Measurements from ENCODE around the gene SLC9C1.

SLC9C1 gene

DNA sequence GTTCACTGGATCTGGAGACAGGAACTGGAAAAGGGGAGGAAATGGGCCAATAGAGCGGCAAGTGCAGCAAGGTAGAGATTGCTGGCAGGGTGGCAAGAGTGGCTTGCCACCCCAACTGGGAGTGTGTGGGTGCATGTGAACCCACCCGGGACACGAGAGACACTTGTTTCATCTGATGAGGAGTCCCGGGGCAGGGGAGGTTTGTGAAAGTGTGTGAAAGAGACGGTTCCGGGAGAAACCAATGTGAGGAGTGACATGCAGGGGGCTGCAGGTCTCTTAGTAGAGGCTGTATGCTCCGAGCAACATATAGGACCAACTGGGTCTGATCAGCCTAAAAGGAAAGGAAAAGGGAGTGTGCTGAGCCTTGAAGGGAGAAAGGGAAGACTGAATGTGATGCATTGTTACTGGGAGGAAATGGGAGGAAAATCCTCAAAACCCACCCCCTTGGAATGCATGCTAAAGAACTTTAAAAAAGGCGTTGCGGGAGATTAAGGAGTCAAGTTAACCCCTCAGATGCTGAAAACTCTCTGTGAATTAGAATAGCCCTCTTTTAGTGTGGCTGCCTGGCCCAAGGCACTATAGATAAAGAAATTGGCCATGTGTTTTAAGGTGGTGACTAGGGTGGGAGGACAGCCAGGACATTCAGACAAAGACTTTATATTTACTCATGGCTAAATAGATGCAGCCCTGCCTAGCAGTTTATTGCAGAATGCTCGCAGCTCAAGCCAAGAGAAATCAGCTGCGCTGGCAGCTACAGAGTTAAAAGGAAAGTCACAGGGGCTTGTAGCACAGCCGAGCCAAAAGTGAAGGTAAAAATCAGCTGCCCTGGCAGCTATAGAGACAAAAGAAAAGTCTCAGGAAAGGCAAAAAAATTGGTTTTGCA, 9.1 kb upstream of the SLC9C1 start:
- TF ChIP-seq JUND (IDR thresholded peaks at IDR 0.05; ENCODE audit: low read depth): no peak
- in situ Hi-C loops (cut with HindIII; ENCODE audit: low pct_unique_long_range_greater_than_20kb, low sequenced_read_pairs): no loop called here
- DNase-seq (ENCODE audit: low read depth in 1 of 2, low spot score in 1 of 2): no peak

DNA sequence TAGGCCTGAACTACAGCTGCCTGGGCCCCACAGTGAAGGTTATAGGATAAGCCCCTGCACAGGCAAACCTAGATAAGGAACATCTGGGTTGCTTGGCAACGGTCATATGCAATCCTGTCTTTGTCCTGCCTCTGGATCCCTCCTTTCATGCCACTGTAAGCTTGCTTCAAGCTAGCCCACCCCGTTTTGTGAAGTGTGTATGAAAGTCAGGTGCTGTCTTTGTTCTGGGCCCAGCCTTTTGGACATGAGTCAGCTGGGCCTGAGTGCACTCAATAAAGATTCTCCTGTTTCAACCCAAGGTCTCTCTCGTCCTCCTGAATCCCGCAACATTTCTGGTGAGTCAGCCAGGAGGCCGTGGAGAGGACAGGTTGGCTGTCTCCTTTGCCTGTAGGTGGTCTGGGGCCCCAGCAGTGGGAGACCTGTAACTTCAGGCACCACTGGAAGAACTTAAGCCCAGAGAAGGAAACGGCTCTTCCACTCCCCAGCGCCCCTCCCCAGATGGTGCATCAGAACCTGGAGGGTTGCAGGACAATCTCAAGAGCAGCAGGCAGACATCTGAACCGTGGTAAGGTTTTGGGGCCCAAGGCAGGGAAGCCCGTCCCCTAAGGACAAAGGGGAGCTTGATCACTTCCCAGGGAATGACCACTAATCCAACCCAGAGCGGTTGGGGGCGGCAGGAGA, 8.3 kb upstream of the SLC9C1 start:
- in situ Hi-C loops (cut with HindIII; ENCODE audit: low pct_unique_long_range_greater_than_20kb, low sequenced_read_pairs): no loop called here
- TF ChIP-seq JUND (IDR thresholded peaks at IDR 0.05; ENCODE audit: low read depth): no peak
- DNase-seq (ENCODE audit: low read depth in 1 of 2, low spot score in 1 of 2): no peak

DNA sequence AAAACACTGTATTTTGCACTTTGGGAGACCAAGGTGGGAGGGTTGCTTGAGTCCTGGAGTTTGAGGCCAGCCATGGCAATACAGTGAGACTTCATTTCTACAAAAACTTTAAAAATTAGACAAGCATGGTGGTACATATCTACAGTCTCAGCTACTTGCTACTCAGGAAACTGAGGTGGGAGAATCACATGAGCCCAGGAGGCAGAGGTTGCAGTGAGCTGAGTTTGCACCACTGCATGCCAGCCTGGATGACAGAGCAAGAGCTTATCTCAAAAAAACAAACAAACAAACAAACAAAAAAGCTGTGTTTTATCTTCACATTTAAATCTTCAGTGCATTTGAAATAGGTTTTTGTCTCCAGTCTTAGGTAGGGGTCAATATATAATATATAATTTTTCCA, 4.8 kb upstream of the SLC9C1 start:
- TF ChIP-seq JUND (IDR thresholded peaks at IDR 0.05; ENCODE audit: low read depth): no peak
- in situ Hi-C loops (cut with HindIII; ENCODE audit: low pct_unique_long_range_greater_than_20kb, low sequenced_read_pairs): no loop called here
- no peak for DNase-seq (ENCODE audit: low read depth in 1 of 2, low spot score in 1 of 2)

DNA sequence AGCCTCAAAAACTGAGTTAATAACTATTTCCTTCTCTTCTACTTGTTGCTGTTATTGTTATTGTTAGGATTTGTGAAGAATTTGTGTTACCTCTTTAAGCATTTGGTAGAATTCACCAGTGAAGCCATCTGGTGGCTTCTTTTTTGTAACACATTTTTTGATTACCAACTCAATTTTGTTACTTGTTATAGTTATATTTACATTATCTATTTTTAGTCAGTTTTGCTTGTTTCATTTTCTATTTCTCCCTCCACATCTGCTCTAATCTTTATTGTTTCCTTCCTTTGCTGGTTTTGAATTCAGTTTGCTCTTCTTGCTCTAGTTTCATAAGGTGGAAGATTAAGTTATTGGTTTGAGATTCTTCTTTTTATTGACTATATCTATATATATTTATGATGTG, 3.7 kb upstream of the SLC9C1 start:
- in situ Hi-C loops (cut with HindIII; ENCODE audit: low pct_unique_long_range_greater_than_20kb, low sequenced_read_pairs): no loop called here
- no peak for TF ChIP-seq JUND (IDR thresholded peaks at IDR 0.05; ENCODE audit: low read depth)

DNA sequence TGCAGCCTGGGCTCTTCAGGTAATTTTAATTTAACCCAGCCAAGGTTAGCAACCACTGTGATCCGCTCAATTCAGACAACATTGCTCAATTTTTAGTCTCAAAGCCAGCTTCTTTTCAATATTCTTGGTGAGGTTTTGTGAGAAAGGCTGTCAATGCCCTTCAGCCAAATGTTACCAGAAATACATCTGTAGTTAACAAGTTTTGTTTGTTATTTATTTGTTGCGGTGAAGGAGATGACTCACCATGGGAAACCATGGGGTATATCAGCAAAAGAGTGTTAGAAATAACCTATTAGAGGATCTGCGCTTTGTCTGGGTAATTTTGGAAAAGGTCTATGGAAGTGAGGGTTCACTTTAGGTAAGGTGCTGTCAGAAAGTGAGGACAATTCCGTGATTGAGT, 5.0 kb downstream of the SLC9C1 start:
- in situ Hi-C loops (cut with HindIII; ENCODE audit: low pct_unique_long_range_greater_than_20kb, low sequenced_read_pairs): no loop called here
- no peak for TF ChIP-seq JUND (IDR thresholded peaks at IDR 0.05; ENCODE audit: low read depth)
- no peak for DNase-seq (ENCODE audit: low read depth in 1 of 2, low spot score in 1 of 2)

More for the DNA sequence above, 3.7 kb upstream of the SLC9C1 start:
- no peak for DNase-seq (ENCODE audit: low read depth in 1 of 2, low spot score in 1 of 2)

DNA sequence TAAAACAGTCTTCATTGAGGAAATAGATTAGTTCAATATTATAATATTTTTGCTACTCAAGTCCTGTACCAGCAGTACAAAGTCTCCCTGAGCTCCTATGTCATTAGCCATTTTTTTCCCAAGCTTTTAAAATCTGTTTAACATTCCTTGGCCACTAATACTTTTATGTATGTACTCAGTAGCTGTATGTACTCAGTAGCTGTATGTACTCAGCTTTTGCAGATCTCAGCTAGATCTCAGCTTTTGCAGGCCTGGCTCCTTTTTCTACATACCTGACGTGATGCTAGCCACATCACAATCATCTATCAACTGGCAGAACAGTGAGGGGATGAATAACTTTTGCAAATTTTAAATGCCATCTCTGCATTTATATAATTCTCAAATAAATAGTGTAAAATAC, 13.8 kb downstream of the SLC9C1 start:
- in situ Hi-C loops (cut with HindIII; ENCODE audit: low pct_unique_long_range_greater_than_20kb, low sequenced_read_pairs): no loop called here
- DNase-seq (ENCODE audit: low read depth in 1 of 2, low spot score in 1 of 2): no peak
- no peak for TF ChIP-seq JUND (IDR thresholded peaks at IDR 0.05; ENCODE audit: low read depth)

DNA sequence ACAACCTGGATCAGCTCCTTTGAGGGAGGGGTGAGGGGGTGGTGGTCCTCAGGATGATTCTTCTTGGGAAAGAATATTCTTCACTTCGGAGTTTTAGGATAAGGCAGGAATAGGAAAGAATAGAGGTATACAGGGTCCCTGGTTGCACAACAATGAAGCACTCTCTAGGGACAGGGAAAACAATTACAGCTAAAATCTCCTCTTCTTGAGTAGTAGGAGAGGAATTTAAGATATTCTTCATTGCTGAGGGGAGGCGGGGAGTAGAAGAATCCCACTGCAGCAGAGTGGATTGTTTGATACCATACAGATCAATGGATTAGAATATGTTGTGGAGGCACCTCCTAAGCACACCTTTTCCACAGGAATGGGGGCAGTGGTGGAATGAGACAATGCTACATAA, 20.5 kb downstream of the SLC9C1 start:
- no peak for DNase-seq (ENCODE audit: low read depth in 1 of 2, low spot score in 1 of 2)
- TF ChIP-seq JUND (IDR thresholded peaks at IDR 0.05; ENCODE audit: low read depth): no peak
- in situ Hi-C loops (cut with HindIII; ENCODE audit: low pct_unique_long_range_greater_than_20kb, low sequenced_read_pairs): no loop called here

DNA sequence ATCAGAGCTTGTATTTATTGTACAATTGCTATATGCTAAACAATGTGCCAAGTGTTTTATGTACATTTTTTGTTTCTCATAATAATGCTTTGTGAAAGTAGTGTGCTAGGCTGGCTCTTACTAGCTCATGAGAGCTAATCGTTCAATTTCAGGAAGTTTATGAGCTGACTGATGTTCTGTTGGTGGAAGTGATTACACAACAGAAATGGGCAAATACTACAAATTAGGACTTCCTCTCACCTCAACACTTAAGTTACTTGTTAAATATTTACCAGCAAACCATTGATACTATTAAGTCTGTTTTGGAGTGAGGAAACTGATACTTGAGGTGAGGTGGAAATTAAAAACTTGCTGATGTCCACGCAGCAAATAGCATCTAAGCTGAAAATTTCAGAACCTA, 32.3 kb downstream of the SLC9C1 start:
- in situ Hi-C loops (cut with HindIII; ENCODE audit: low pct_unique_long_range_greater_than_20kb, low sequenced_read_pairs): no loop called here
- no peak for DNase-seq (ENCODE audit: low read depth in 1 of 2, low spot score in 1 of 2)
- TF ChIP-seq JUND (IDR thresholded peaks at IDR 0.05; ENCODE audit: low read depth): no peak

DNA sequence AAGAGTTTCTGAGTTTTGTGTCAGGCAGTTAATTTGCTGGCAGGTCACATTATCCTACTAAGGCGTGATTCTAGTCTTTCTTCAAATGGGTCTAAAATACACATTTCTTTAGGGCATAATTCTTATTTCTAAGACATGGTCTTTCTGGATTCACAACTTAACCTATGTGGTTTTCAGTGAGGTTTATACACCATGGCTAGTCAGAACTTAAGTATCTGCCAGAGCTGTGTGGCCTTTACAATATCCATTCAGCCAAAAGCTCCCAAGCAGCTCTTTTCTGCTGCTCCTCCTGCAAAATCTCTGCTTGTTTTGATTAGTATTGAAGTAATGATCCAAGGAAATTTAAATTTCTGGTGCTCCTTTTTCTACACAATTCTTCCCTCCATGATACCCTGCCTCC, 33.5 kb downstream of the SLC9C1 start:
- in situ Hi-C loops (cut with HindIII; ENCODE audit: low pct_unique_long_range_greater_than_20kb, low sequenced_read_pairs): no loop called here
- TF ChIP-seq JUND (IDR thresholded peaks at IDR 0.05; ENCODE audit: low read depth): no peak
- no peak for DNase-seq (ENCODE audit: low read depth in 1 of 2, low spot score in 1 of 2)

DNA sequence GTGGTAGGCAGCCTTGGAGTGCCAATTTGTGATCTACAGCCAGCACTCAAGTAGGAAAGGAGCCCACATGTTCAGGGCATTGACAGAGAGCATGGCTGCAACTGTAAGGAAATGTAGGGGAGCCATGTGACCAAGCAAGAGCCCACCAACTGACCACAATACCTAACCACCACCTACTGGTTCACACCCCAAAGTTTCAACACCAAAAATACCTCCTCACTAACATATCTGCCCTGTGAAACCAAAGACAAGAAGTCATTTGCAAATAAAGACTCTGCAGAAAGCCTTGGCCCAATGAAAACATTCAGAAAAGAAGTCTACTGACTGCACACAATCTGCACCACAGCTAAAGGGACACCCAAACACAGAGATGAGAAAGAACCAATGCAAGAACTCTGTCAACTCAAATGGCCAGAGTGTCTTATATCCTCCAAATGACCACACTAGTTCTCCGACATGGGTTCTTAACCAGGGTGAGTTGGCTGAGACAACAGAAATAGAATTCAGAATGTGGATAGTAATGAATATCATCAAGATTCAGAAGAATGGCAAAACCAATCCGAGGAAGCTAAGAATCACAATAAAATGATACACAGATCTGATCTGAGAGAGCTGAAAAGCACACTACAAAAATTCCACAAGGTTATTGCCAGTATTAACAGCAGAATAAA, 40.6 kb downstream of the SLC9C1 start:
- TF ChIP-seq JUND (IDR thresholded peaks at IDR 0.05; ENCODE audit: low read depth): no peak
- DNase-seq (ENCODE audit: low read depth in 1 of 2, low spot score in 1 of 2): no peak
- in situ Hi-C loops (cut with HindIII; ENCODE audit: low pct_unique_long_range_greater_than_20kb, low sequenced_read_pairs): no loop called here

DNA sequence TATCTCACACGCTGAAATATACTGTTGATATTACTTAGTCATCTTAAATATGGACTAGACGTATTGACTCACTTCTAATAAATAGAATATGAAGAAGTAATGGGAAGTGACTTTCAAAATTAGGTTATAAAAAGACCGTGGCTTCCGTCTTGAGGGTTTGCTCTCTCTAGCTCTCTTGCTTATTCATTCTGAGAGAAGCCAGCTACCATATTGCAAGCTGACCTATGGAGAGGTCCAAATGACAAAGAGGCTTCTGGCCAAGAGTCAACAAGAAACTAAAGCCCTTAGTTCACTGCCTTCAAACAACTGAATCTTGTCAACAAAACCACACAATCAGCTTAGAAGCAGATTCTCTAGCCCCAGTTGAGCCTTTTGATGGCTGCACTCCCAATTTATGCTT, 46.1 kb downstream of the SLC9C1 start:
- in situ Hi-C loops (cut with HindIII; ENCODE audit: low pct_unique_long_range_greater_than_20kb, low sequenced_read_pairs): no loop called here
- no peak for DNase-seq (ENCODE audit: low read depth in 1 of 2, low spot score in 1 of 2)
- no peak for TF ChIP-seq JUND (IDR thresholded peaks at IDR 0.05; ENCODE audit: low read depth)

DNA sequence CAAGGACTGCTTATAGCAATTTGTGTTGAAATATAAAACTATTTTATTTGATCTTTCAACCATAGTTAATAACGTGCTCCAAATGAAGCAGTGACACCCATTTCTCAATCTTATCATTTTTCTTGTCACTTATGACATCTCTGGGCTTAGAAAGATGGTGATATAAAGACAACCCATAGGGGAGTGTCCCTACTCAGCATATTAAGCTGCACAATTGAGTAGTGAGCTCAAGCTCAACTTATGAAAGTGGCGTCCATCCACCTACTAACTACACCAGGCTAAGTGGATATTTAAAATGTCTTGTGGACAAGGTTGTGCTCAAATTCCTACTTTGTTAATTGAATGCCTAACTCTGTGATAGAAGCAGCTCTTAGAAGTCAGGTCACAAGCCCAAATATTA, 46.7 kb downstream of the SLC9C1 start:
- no peak for TF ChIP-seq JUND (IDR thresholded peaks at IDR 0.05; ENCODE audit: low read depth)
- no peak for DNase-seq (ENCODE audit: low read depth in 1 of 2, low spot score in 1 of 2)
- in situ Hi-C loops (cut with HindIII; ENCODE audit: low pct_unique_long_range_greater_than_20kb, low sequenced_read_pairs): no loop called here

DNA sequence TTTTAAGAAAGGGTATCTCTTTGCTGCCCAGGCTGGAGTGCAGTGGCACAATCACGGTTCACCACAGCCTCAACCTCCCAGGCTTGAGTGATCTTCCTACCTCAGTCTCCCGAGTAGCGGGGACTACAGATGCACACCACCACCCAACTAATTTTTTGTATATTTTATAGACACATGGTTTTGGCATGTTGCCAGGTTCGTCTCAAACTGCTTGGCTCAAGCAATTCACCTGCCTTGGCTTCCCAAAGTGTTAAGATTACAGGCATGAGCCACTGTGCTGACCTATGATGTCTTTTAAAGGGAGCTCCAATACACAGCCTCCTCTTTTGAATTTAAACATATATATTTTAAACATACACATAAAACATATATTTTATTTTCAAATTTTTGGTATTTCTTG, 60.9 kb downstream of the SLC9C1 start:
- DNase-seq (ENCODE audit: low read depth in 1 of 2, low spot score in 1 of 2): no peak
- no peak for TF ChIP-seq JUND (IDR thresholded peaks at IDR 0.05; ENCODE audit: low read depth)
- in situ Hi-C loops (cut with HindIII; ENCODE audit: low pct_unique_long_range_greater_than_20kb, low sequenced_read_pairs): no loop called here

Data from T47D (cell line).